Panc1 (cell line): Measurements from ENCODE around the gene GLT8D2. TPM values are rescaled to one million over a fixed set of nuclear protein-coding genes. Genes with fewer than 3 reads are reported as not detected.
"Not testable (repeated sequence)": the region's sequence is repeated elsewhere in the genome, so short reads cannot be mapped to it uniquely, and the experiment has no call there.

Experiments
- ATAC-seq: fragments of 200-7000 bp; cut with Tn5 transposase; 2 replicates; pipeline ENCODE4 v1.9.1; 2020; ENCODE audit warnings: mild to moderate bottlenecking, moderate library complexity
- BruUV-seq: library from RNA; stranded (reverse); fragments of 400-500 nt; replicated peaks from 2 replicates; lab custom pipeline; 2021; lab: Mats Ljungman, UMichigan
- CTCF ChIA-PET: fragments of 300-600 bp; sonication (Branson Sonifier 250); formaldehyde crosslinking; loops from one replicate; lab custom pipeline; 2022; ENCODE audit warnings: antibody characterized with exemption; lab: Charles Lee
- POLR2A ChIA-PET: fragments of 300-600 bp; sonication (Branson Sonifier 250); formaldehyde crosslinking; loops from one replicate; lab custom pipeline; 2022; ENCODE audit warnings: antibody characterized with exemption; lab: Charles Lee
- DNase-seq: peaks from one replicate; pipeline ENCODE4 v3.0.0-alpha.2; 2010; ENCODE audit warnings: low read depth, low spot score
- H3K27ac ChIP-seq: 2 replicates; pipeline ENCODE4 v1.5.1; 2011; ENCODE audit warnings: mild to moderate bottlenecking, low read length, inconsistent platforms
- H3K27me3 ChIP-seq: fragments of 200-500 bp; sonication (Bioruptor generic); 2 replicates; pipeline ENCODE4 v1.6.0; 2014; ENCODE audit warnings: low read length, inconsistent platforms; ENCODE audit not compliant: control insufficient read depth, insufficient read depth
- H3K36me3 ChIP-seq: fragments of 200-500 bp; sonication (Bioruptor generic); 2 replicates; pipeline ENCODE4 v1.5.1; 2014; ENCODE audit warnings: inconsistent platforms, mild to moderate bottlenecking, low read length, moderate library complexity; ENCODE audit not compliant: control insufficient read depth, insufficient read depth
- H3K4me1 ChIP-seq: 2 replicates; pipeline ENCODE4 v1.5.1; 2011; ENCODE audit warnings: inconsistent platforms, mild to moderate bottlenecking, low read length, moderate library complexity; ENCODE audit not compliant: control insufficient read depth, insufficient read depth
- H3K4me3 ChIP-seq, 2 experiments: 2 replicates each; pipeline ENCODE4 v1.5.1; 2011 to 2012; ENCODE audit warnings: low read depth in 2 of 2, low read length in 2 of 2, mild to moderate bottlenecking in 2 of 2, inconsistent platforms in 1 of 2, moderate library complexity in 1 of 2
- H3K9me3 ChIP-seq: fragments of 200-500 bp; sonication (Bioruptor generic); 2 replicates; pipeline ENCODE4 v1.5.1; 2014; ENCODE audit warnings: low read depth, mild to moderate bottlenecking, inconsistent platforms, low read length, moderate library complexity; ENCODE audit not compliant: control insufficient read depth, insufficient read depth
- CTCF ChIP-seq: fragments of 450-650 bp; IDR thresholded peaks from 2 replicates; pipeline ENCODE4 v1.5.1; 2017; ENCODE audit warnings: mild to moderate bottlenecking
- POLR2AphosphoS5 ChIP-seq: IDR thresholded peaks from 2 replicates; pipeline ENCODE4 v1.6.1; 2012; ENCODE audit warnings: mild to moderate bottlenecking, low read depth, low read length, moderate library complexity
- SIN3A ChIP-seq: IDR thresholded peaks from 2 replicates; pipeline ENCODE4 v1.6.1; 2012; ENCODE audit warnings: low read depth, mild to moderate bottlenecking, low read length, moderate library complexity, borderline replicate concordance; ENCODE audit not compliant: insufficient read depth
- TCF7L2 ChIP-seq: IDR thresholded peaks from 2 replicates; pipeline ENCODE4 v1.6.1; 2011; ENCODE audit warnings: mild to moderate bottlenecking, low read depth, low read length, inconsistent platforms
- in situ Hi-C: cut with HindIII; loops from 2 replicates; pipeline ENCODE4 v1.10.0; 2016; ENCODE audit warnings: low sequenced_read_pairs, low pct_unique_long_range_greater_than_20kb
- intact Hi-C: fragments of 100-400 bp; cut with micrococcal nuclease; formaldehyde crosslinking; loops from one replicate; pipeline ENCODE4 v1.10.0; 2022; ENCODE audit not compliant: unreplicated experiment
- total RNA-seq: library from RNA; stranded (reverse); gene quantifications from one replicate; pipeline ENCODE4 v1.2.1, GENCODE V29; 2021; ENCODE audit not compliant: unreplicated experiment
- TF ChIP-seq, protein P1 (sequence below), 2 experiments: IDR thresholded peaks; 2 replicates each; pipeline ENCODE4 v1.6.1; 2011 to 2012; ENCODE audit warnings: low read depth in 2 of 2, control low read depth in 1 of 2, low read length in 1 of 2, mild to moderate bottlenecking in 1 of 2, moderate library complexity in 1 of 2; ENCODE audit not compliant: insufficient read depth in 1 of 2

GLT8D2 gene
- total RNA-seq, 1 experiment from 2014 or later, result 0.54 TPM

DNA sequence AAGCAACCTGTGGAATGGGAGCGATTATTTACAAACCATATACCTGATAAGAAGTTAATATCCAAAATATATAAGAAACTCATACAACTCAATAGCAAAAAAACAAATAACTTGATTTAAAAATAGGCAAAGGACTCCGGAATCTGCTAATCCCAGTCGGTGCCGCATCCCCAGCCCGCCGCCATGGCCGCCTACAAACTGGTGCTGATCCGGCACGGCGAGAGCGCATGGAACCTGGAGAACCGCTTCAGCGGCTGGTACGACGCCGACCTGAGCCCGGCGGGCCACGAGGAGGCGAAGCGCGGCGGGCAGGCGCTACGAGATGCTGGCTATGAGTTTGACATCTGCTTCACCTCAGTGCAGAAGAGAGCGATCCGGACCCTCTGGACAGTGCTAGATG lies 19.4 kb downstream of the GLT8D2 start:
- H3K9me3 ChIP-seq, CTCF ChIA-PET, POLR2A ChIA-PET, H3K36me3 ChIP-seq, BruUV-seq, H3K4me1 ChIP-seq, in situ Hi-C loops, H3K27me3 ChIP-seq, DNase-seq, H3K27ac ChIP-seq, H3K4me3 ChIP-seq, intact Hi-C loops, ATAC-seq: not testable (repeated sequence)

GRCh38 chr12:104026841-104027599 lies 23.0 kb downstream of the GLT8D2 start:
- ATAC-seq (no peak), DNase-seq (no peak)
- no peak for TF ChIP-seq SIN3A
- TF ChIP-seq POLR2AphosphoS5, result no peak
- TF ChIP-seq CTCF, result no peak
- TF ChIP-seq TCF7L2, result no peak
- TF ChIP-seq, protein P1, sequence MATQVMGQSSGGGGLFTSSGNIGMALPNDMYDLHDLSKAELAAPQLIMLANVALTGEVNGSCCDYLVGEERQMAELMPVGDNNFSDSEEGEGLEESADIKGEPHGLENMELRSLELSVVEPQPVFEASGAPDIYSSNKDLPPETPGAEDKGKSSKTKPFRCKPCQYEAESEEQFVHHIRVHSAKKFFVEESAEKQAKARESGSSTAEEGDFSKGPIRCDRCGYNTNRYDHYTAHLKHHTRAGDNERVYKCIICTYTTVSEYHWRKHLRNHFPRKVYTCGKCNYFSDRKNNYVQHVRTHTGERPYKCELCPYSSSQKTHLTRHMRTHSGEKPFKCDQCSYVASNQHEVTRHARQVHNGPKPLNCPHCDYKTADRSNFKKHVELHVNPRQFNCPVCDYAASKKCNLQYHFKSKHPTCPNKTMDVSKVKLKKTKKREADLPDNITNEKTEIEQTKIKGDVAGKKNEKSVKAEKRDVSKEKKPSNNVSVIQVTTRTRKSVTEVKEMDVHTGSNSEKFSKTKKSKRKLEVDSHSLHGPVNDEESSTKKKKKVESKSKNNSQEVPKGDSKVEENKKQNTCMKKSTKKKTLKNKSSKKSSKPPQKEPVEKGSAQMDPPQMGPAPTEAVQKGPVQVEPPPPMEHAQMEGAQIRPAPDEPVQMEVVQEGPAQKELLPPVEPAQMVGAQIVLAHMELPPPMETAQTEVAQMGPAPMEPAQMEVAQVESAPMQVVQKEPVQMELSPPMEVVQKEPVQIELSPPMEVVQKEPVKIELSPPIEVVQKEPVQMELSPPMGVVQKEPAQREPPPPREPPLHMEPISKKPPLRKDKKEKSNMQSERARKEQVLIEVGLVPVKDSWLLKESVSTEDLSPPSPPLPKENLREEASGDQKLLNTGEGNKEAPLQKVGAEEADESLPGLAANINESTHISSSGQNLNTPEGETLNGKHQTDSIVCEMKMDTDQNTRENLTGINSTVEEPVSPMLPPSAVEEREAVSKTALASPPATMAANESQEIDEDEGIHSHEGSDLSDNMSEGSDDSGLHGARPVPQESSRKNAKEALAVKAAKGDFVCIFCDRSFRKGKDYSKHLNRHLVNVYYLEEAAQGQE (IDR thresholded peaks at IDR 0.05; ENCODE audit: insufficient read depth in 1 of 2, low read depth in 2 of 2, low read length in 1 of 2), result no peak
- Histone ChIP-seq H3K9me3 (peaks cover 3% of the 10 kb centered on the region; the same call in 1 of the 2 replicates), H3K4me3 (no peak overlapping the region), H3K4me1 (no peaks in the 10 kb centered on the region), H3K27ac (no peak overlapping the region), H3K27me3 (no peaks in the 10 kb centered on the region; the same call in 1 of the 2 replicates), H3K36me3 (no peaks in the 10 kb centered on the region)
- intact Hi-C loops (no loop called here), in situ Hi-C loops (no loop called here)
- POLR2A ChIA-PET, result interaction anchor here (0.6 kb wide), 1 partner anchor 8 kb away, joined by 8 read pairs; no protein-coding TSS in a partner anchor
- BruUV-seq, result no TSS peak
- CTCF ChIA-PET, result no interaction called here

DNA sequence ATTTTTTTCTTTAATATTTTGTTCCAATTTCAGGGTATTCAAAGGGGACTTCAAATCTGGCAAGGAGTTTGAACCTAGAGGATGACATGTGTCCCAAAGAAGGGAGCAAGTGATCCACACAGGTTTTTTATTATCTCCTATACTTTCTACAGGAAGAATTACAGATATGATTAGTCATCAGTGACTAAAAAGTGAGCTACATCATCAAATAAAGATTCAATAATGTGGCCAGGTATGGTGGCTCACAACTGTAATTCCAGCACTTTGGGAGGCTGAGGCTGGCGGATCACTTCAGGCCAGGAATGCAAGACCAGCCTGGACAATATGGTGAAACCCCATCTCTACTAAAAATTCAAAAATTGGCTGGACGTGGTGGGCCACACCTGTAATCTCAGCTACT lies 24.2 kb downstream of the GLT8D2 start:
- H3K9me3 ChIP-seq, result peaks cover 3% of the 10 kb centered on the region; the same call in 1 of the 2 replicates
- ChIA-PET CTCF (no interaction called here), POLR2A (no interaction called here)
- no peaks in the 10 kb centered on the region; the same call in 1 of the 2 replicates for H3K27me3 ChIP-seq
- no peak for DNase-seq
- no peak for ATAC-seq
- no peak overlapping the region for H3K27ac ChIP-seq
- no peaks in the 10 kb centered on the region for H3K36me3 ChIP-seq
- TF ChIP-seq CTCF, result no peak
- TF ChIP-seq TCF7L2, result no peak
- TF ChIP-seq, protein P1 (IDR thresholded peaks at IDR 0.05; ENCODE audit: insufficient read depth in 1 of 2, low read depth in 2 of 2, low read length in 1 of 2), result no peak
- TF ChIP-seq POLR2AphosphoS5, result no peak
- no peak for TF ChIP-seq SIN3A
- intact Hi-C loops, result no loop called here
- no peak overlapping the region for H3K4me3 ChIP-seq
- no TSS peak for BruUV-seq
- in situ Hi-C loops, result no loop called here
- no peaks in the 10 kb centered on the region for H3K4me1 ChIP-seq
